ENCODE measurements around the gene SMAD4.
A peak's percentile ranks its signal among the peaks of the same experiment; 100 is the strongest.

The SMAD4 gene

DNA sequence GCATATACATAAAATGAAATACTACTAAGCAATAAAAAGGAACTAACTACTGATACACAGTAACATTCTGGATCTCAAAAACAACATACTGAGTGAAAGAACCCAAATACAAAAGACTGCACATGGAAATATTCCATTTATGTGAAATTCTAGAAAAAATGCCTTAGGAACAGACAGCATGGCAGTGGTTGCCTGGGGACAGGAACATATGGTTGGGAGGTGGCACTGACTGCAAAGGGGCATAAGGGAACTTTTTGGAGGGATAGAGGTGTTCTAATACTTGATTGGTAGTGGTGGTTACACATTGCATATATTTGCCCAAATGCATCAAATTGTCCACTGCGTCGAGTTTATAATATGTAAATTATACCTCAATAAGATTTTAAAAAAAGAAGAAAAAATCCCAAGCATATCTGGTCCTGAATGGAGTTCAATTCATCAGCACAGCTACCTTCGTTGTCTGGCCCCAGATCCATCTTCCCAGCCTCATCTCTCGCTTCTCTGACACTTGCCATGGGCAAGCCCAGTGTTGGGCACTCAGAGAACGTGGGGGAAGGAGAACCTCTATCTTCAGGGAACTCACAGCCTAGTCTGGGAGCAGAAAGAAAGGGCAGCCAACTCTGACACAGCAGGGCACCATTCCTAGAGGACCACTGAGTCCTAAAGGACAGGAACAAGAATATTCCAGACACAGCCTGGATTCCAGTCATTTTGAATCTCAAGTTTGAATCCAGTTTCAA, 8.6 kb upstream of the SMAD4 start:
- DNase-seq (ENCODE audit: low read depth in 1 of 2, low spot score in 1 of 2) = no peak

DNA sequence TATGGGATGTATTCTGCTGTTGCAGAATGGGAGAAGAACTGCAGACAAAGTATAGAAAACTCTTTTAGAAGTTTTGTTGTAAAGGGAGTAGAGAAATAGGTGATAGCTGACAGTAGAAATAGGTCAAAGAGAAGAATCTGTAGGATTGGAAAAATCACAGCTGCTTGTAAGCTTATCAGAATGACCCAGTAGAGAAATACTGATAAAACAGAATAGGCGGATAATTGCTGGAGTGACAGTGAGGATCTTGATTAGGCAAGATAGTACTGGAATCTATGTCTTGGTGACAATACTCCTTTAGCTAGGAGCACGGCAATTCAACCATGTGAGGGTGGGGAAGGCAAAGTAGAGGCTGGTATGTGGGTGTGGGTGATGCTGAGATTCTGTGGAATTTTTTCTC, 4.5 kb upstream of the SMAD4 start:
- DNase-seq (ENCODE audit: low read depth in 1 of 2, low spot score in 1 of 2) = no peak

DNA sequence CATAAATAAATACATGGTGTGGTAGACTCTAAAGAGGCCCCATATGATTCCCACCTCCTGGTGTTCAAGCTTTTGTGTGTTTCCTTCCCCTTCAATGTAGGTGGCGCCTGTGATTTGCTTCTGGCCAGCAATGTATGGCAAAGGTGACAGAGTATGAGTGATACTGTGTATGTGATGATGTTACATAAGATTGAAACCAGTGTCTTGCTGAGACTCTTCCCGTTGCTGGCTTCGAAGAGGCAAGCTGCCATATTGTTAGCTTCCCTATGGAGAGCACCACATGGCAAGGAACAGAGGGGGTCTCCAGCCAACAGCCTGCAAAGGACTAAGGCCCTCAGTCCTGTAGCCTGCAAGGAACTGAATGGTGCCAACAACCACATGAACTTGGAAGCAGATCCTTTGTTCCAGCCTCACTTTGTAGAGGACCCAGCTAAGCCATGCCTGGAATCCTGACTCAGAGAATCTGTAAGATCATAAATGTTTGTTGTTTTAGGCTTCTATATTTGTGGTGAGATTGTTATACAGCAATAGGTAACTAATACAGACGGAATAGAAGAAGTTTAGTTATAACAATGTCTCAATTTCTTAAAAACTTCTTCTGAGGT, 1.7 kb upstream of the SMAD4 start:
- no peak for DNase-seq (ENCODE audit: low read depth in 1 of 2, low spot score in 1 of 2)

DNA sequence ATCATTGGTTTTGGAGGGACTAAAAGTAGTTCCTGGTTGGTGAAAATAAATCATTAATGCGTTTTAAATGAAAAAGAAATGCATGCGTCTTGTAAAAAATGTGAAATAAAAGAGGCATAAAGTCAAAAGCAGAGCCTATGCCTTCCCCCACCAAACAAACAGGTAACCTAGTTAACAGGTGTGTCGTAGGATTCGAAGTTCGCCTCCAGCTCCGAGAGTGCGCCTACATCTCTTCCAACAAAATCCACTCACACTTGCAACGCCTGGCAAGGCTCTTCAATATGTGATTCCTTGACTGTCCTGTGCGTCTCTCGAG, 677 bp upstream of the SMAD4 start:
- no peak for DNase-seq (ENCODE audit: low read depth in 1 of 2, low spot score in 1 of 2)

DNA sequence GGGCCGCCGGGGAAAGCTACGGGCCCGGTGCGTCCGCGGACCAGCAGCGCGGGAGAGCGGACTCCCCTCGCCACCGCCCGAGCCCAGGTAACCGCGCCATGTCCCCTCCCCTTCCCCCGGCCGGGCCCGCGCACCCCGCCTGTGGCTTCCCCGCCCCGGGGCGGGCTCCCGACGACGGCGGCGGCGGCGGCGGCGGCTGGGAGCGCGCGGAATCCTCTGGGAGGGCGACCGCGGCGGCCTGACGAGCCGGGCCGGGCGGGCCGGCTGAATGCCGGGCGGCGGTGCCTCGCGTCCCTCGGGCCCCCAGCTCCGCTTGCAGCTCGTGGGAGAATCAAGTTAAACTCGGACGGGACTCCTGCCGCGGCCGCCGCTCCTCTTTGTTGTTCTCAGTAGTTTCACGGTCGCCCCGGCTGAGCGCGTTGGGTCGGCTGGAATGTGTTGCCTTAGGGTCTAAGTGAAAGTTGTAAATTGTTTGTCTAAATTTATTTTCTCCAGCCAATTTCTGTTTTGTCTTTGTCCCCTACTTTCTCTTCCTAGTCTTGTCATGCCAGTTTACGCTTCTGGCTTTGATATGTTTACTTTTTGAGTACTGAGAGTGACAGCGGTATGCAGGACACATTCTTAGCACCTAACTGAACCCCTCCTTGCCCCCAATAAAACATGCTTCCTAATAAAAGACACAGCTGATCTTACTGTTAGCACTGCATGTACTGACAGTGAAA, 685 bp downstream of the SMAD4 start:
- DNase-seq (ENCODE audit: low read depth in 1 of 2, low spot score in 1 of 2) = peak; percentile 52 to 56

DNA sequence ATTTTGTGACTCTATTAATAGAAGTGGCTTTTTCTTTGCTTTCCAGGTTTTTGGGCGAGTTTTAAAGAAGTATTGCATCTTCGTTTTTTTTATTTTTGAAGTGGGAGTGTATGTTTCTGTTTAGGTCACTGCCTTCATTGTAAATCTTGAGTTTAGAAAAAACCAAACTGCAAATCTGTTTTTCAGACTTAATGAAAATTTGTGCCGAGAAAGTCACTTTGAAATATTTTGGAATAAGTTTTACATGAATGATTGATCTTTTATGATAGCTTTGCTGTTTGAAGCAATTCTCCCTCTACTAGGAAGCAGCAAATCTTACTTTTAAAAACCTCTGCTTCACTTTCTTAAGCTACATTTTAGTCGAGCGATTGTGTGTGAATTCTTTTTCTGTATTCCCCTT, 2.2 kb downstream of the SMAD4 start:
- no peak for DNase-seq (ENCODE audit: low read depth in 1 of 2, low spot score in 1 of 2)

DNA sequence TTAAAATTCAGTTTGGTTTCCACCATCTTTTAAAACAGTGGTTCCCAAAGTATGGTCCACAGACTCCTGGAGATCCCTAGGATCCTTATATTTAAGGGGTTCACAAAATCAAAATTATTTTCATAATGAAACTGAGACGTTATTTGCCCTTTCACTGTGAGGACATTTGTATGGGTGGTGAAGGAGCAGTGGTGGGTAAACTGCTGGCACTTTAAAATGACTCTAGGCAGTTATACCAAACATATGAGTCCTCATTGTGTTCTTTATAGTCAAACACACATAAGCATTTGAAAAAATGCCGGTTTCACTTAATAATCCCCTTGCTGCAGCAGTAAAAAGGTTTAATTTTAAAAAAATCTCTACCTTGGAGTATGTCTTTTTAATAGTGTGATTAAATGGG, 7.2 kb downstream of the SMAD4 start:
- no peak for DNase-seq (ENCODE audit: low read depth in 1 of 2, low spot score in 1 of 2)

DNA sequence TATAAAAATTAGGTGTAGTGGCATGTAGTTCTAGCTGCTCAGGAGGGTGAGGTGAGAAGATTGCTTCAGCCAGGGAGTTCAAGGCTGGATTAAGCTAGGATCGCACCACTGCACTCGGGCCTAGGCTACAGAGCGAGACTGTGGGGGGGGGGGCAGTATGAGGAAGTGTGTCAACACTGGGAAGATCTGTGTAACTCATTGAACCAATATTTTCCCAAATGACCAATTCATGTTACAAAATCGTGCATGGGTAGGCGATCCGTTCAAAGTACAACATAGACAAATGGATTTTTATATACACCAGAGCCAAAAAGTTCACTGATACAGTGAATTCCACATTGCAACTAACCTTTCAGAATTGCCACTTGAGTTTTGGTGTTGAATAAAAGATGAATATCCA, 8.1 kb downstream of the SMAD4 start:
- DNase-seq (ENCODE audit: low read depth in 1 of 2, low spot score in 1 of 2) = no peak

DNA sequence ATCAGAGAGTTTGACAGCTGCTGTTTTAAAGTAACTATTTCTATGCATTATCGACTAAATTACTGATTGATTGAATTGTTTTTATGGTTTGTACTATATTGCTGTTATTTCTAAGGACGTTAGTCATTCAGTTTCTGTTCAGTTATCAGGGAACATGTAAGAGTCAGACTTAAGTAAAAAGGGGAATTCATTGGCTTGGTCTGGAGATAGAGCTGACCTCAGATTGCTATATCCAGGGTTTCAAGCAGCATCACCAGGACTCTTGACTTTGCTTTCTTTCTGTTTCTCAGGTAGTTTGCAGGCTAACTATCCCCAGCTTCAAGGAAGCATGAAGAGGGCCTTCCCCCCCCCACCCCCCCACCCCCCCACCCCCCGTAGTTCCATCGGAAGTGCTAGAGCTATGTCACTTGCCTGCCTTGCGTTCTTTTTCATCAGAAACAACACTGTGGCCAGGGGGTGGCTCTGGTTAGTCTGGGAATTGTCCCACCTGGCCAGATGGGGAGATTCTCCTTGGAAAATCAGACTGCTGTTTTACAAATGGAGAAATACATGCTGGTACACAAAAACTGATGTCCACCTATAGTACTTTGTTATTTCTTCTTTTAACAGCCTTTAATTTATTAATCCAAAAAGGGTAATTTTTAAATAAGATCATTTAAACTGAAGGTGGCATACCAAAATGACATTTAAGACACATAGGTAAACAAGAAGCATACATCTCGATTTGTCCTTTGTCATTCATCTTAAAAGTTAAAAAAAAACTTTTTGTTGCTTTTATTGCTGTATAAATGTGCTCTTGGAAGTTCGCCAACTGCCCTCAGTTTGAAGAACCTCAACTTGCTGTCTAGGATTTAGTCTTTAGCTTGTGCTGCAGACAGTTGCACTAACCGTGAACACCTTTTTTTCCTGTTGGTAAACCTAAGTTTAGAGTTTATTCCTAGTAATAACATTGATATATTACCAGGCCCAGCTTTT, 9.4 kb downstream of the SMAD4 start:
- no peak for DNase-seq (ENCODE audit: low read depth in 1 of 2, low spot score in 1 of 2)

DNA sequence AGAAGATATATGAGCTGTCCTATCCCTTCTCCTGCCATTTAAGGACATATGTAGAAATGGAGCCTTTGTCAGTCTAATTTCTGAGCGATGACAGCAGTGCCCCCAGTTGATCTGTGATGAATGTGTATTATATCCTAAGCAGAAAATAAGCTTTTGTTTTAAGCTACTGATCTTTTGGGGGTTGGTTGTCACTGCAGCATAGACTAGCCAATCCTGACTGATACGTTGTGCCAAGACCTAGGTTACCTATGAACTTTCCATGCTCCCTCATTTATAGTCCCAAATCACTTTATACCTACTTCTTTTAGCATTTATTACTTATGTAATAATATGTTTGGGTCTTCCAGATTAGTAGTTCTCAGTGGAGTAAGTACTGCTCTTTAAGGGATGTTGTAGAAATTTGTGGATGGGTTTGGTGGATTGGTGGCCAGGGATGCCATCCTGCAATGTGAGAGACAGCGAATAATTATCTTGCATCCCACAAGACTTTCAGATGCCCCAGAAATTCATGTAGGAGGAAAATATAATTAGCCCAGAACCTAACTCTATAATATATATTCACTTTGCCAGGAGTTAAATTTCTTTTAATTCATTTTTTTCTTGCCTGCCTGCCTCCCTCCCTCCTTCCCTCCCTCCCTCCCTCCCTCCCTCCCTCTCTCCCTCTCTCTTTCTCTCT, 11.8 kb downstream of the SMAD4 start:
- DNase-seq (ENCODE audit: low read depth in 1 of 2, low spot score in 1 of 2) = no peak

DNA sequence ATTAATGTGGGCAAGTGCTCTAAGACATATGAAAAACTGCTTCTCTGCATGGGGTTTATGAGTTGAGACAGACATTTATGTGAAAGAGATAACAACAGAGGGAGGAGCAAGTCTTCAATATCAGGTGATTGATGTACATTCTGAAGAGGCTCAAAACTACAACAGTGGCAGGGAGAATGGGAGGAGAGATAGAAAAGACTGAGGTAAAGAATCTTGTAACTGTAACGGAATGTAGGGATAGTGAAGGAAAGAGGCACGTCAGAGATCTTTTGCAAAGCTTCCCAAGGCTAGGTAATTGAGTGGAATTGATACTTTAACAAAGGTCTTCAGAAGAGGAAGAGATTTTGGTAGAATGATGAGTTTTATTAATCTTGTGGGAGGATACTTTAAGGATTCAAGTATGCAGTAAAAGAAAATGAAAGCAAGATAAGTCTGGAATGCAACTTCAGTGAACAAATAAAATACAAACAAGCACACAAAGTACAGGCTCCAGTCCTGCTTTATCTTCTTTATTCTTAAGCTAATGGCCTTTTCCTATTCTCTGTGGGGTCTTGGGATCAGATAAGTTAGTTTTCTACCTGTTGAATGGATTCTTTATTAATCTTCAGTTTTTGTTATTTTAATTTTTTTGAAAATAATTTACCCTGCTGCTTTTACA, 15.0 kb downstream of the SMAD4 start:
- DNase-seq (ENCODE audit: low read depth in 1 of 2, low spot score in 1 of 2) = no peak

DNA sequence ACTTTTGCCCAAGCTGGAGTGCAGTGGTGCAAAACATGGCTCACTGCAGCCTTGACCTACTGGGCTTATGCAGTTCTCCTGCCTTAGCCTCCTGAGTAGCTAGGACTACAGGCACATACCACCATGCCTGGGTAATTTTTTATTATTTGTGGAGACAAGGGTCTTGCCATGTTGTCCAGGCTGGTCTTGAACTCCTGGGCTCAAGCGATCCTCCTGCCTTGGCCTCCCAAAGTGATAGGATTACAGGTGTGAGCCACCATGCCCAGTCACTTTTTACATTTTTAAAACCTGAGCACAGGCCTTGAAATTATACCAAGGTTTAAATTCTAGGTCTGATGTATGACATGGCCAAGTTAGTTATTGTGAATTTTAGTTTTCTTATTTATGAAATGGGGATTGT, 18.2 kb downstream of the SMAD4 start:
- DNase-seq (ENCODE audit: low read depth in 1 of 2, low spot score in 1 of 2) = no peak

DNA sequence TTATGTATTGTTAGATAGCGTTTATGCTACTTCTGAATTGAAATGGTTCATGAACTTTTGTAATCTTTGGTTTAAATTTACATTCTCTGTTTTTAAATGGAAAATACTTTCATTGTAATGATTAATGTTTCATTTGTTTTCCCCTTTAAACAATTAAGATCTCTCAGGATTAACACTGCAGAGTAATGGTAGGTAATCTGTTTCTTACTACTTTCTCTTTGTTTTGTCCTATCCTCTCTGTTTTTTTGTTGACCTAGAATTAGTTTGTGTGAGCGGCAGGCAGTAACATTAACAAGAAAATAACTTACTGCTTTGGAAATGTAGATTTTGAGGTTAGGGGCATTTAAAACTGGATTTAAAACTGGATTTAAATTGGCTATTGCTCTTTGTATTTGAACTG, 19.1 kb downstream of the SMAD4 start:
- DNase-seq (ENCODE audit: low read depth in 1 of 2, low spot score in 1 of 2) = no peak

DNA sequence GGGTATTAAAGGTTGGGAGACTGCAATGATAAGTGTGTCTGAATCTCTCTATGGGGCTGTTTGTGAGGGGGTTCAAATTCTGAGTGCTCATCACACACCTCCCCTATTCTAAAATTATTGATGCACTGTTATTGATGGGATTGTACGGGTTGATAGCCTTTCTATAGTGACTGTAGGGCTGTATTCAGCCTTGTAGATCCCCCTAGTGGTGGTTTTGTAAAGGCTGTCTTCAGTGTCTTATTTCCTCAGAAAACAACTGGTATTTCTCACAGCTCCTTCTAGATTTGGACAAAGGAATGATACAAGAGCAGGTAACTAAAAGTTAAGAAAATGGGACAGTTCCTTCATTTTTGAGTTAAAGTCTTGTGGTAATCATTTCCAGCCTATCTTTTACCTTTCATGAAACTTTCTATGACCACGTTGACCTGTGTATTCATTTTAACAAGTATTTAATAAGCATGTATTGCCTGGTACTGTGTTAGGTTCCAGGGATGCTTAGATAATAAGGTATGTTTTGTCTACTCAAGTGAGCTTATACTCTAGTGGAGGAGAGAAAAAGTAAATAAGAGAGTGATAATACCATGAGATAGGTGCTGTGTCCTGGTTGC, 21.2 kb downstream of the SMAD4 start:
- DNase-seq (ENCODE audit: low read depth in 1 of 2, low spot score in 1 of 2) = no peak

DNA sequence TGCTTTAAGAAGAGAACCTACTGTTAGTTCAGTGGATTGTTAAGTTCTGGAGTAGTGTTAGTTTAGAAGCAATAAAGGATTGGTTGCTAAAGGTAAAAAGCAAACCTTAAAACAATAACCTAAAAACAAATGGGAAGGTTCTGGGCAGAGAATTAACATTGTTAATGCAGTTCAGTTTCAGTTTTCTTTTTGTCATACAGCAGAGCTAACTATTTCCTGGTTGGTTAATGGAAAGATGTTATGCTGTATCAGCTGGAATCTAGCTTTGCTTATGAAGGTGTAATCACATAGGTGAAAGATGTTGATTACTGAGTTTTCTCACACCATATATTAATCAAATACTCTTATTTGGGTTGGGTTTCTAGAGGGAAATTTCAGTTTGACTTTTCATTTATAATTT, 23.8 kb downstream of the SMAD4 start:
- DNase-seq (ENCODE audit: low read depth in 1 of 2, low spot score in 1 of 2) = no peak

DNA sequence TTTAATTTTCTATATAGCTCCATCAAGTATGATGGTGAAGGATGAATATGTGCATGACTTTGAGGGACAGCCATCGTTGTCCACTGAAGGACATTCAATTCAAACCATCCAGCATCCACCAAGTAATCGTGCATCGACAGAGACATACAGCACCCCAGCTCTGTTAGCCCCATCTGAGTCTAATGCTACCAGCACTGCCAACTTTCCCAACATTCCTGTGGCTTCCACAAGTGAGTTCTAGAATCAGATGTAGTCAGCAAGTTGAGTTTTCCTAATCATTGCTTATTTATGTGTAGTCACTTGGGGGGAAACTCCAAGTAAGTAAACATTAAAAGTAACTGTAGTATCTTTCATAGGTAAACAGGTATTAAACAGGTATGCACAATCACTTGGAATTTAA, 24.8 kb downstream of the SMAD4 start:
- no peak for DNase-seq (ENCODE audit: low read depth in 1 of 2, low spot score in 1 of 2)

DNA sequence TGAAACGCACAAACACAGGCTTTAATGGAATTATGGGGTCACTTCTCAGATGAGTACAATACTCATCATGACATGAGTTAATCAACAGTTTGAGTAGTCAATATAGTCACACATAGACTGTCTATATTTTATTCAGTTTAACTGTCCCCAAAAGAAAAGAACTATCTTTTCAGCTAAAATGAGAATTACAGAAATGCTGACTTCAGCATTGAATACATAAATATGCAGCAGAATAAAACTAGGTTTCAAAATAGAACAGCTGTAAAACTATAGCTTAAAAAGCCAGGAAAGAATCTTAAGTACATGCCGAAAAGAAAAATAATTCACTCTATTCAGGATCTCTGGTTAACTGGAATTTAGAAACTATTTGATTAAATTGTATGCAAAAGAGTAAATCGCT, 30.0 kb downstream of the SMAD4 start:
- DNase-seq (ENCODE audit: low read depth in 1 of 2, low spot score in 1 of 2) = no peak

DNA sequence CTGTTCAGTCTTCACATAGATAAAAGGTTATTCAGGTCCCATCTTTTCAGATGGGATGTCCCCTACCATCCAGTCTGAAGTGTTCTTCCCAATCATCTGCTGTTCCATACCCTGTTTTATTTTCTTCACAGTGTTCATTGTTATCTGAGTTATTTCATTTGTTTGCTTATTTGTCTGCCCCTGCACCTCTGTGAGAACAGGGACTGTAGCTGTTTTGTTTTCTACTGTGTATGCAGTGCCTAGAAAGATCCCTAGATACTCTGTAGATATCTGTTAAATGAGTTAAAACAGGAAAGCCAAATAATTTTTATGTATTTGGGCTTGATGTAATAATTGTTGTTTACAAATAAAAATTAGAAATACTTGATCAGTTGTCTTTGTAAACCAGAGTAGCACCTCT, 34.2 kb downstream of the SMAD4 start:
- no peak for DNase-seq (ENCODE audit: low read depth in 1 of 2, low spot score in 1 of 2)

DNA sequence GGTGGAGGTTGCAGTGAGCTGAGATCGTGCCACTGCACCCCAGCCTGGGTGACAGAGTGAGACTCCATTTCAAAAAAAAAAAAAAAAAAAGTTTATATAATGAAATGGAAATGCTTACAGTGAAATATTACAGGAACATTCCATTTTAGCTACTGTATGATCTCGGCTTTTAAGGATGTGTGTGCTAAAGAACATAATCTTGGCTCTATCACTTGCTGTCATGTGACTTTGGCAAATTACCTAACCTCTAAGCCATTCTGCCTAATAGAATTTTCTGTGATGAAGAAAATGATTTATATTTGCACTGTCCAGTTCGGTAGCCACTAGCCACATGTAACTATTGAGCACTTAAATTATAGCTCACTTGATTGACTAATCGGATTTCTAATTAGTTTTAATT, 36.3 kb downstream of the SMAD4 start:
- no peak for DNase-seq (ENCODE audit: low read depth in 1 of 2, low spot score in 1 of 2)

DNA sequence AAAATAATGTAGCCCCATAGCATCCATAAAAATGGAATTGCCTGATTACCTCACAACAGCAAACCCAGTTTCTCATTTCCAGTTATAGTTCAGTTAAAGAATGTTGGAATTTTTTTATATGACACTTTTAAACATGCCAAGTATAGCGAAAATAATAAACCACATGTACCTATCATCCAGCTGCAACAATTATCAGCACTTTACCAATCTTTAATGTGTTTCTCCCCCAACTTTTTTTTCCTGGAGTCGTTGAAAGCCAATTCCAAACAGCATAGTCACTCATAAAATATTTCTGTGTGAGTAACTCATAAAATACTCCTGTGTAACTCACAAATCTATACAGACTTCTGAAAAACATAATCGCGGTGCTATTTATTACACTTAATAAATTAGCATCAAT, 38.1 kb downstream of the SMAD4 start:
- DNase-seq (ENCODE audit: low read depth in 1 of 2, low spot score in 1 of 2) = no peak
